8988T (cell line): ENCODE measurements around the gene OR8I2.
"Not testable (repeated sequence)": the region's sequence is repeated elsewhere in the genome, so short reads cannot be mapped to it uniquely, and the experiment has no call there.

ENCODE experiments used
- DNase-seq: peaks from one replicate; pipeline ENCODE4 v3.0.0; 2011

OR8I2 gene

GRCh38 chr11:56093008-56093407, at the start of gene OR8I2:
OR8I2 (plus strand) TSS chr11:56093308; CDS start chr11:56093308, 0 bp downstream.
- DNase-seq, result no peak

GRCh38 chr11:56045538-56045937, 47.6 kb upstream of the OR8I2 start:
- no peak for DNase-seq

GRCh38 chr11:56048480-56048879, 44.6 kb upstream of the OR8I2 start:
- DNase-seq, result no peak

- no peak for DNase-seq
Measured at GRCh38 chr11:56049487-56049886, 43.6 kb upstream of the OR8I2 start.

- not testable (repeated sequence) for DNase-seq
Measured at GRCh38 chr11:56056366-56056765, 36.7 kb upstream of the OR8I2 start.

- DNase-seq, result not testable (repeated sequence)
Measured at GRCh38 chr11:56057661-56058237, 35.4 kb upstream of the OR8I2 start.

- not testable (repeated sequence) for DNase-seq
Measured at GRCh38 chr11:56058260-56058780, 34.8 kb upstream of the OR8I2 start.

GRCh38 chr11:56066980-56067379, 26.1 kb upstream of the OR8I2 start:
- DNase-seq, result no peak

- no peak for DNase-seq
Measured at GRCh38 chr11:56089697-56090096, 3.4 kb upstream of the OR8I2 start.

GRCh38 chr11:56103210-56103737, 10.2 kb downstream of the OR8I2 start, which contains the start of gene OR8H2:
OR8H2 (plus strand) TSS chr11:56103687; CDS start chr11:56105043, 1,356 bp downstream.
- DNase-seq, result no peak

- no peak for DNase-seq
Measured at GRCh38 chr11:56122073-56122472, 29.0 kb downstream of the OR8I2 start, which contains the start of gene OR8H3. OR8H3 (plus strand) TSS chr11:56122373; CDS start chr11:56122373, 0 bp downstream.

GRCh38 chr11:56140151-56140661, 47.1 kb downstream of the OR8I2 start, which contains the start of gene OR8J3:
OR8J3 (minus strand) TSS chr11:56140201; CDS start chr11:56137718, 2,483 bp downstream.
- DNase-seq, result no peak

- DNase-seq, result not testable (repeated sequence)
Measured at GRCh38 chr11:56143681-56144080, 50.6 kb downstream of the OR8I2 start.
